Measurements from ENCODE around the gene MRPS27. TPM values are rescaled to one million over a fixed set of nuclear protein-coding genes. Genes with fewer than 3 reads are reported as not detected.
A peak's percentile ranks its signal among the peaks of the same experiment; 100 is the strongest.

Gene MRPS27
- total RNA-seq, 4 donors from 2014 or later = 45.9 to 214 (median 68.6) TPM

DNA sequence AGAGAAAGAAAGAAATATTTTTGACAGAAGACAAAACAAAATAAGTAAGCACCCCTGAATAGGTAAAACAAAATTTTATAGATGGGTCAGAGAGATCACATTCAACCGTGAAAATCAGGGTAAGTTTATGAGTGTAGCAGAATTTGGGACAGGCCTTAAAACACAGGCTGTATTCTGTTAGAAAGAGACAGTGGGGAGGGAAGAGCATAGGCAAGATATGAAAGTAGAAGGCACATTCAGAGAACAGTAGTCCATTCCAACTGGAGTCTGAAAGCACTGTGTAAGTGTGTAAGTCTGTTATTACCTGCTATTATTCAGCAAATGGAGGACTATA lies 38.6 kb downstream of the MRPS27 start:
- Histone ChIP-seq H3K27me3 (no peaks in the 10 kb centered on the region), H3K27ac (peak overlapping the region; percentile 76 to 90), H3K4me3 (no peak overlapping the region), H3K4me1 (peaks cover 0 to 8% of the 10 kb centered on the region in 2 donors), H3K9me3 (no peaks in the 10 kb centered on the region), H3K36me3 (no peaks in the 10 kb centered on the region)
- DNase-seq = no peak
- no peak for TF ChIP-seq POLR2A (IDR thresholded peaks at IDR 0.05)
- TF ChIP-seq, protein P1, sequence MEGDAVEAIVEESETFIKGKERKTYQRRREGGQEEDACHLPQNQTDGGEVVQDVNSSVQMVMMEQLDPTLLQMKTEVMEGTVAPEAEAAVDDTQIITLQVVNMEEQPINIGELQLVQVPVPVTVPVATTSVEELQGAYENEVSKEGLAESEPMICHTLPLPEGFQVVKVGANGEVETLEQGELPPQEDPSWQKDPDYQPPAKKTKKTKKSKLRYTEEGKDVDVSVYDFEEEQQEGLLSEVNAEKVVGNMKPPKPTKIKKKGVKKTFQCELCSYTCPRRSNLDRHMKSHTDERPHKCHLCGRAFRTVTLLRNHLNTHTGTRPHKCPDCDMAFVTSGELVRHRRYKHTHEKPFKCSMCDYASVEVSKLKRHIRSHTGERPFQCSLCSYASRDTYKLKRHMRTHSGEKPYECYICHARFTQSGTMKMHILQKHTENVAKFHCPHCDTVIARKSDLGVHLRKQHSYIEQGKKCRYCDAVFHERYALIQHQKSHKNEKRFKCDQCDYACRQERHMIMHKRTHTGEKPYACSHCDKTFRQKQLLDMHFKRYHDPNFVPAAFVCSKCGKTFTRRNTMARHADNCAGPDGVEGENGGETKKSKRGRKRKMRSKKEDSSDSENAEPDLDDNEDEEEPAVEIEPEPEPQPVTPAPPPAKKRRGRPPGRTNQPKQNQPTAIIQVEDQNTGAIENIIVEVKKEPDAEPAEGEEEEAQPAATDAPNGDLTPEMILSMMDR (IDR thresholded peaks at IDR 0.05) = no peak
- intact Hi-C loops (cut with DNase I; ENCODE audit: low total_unique reads) = loop anchor here (10.0 kb wide), 1 partner anchor 137 kb away; no protein-coding TSS in a partner anchor

DNA sequence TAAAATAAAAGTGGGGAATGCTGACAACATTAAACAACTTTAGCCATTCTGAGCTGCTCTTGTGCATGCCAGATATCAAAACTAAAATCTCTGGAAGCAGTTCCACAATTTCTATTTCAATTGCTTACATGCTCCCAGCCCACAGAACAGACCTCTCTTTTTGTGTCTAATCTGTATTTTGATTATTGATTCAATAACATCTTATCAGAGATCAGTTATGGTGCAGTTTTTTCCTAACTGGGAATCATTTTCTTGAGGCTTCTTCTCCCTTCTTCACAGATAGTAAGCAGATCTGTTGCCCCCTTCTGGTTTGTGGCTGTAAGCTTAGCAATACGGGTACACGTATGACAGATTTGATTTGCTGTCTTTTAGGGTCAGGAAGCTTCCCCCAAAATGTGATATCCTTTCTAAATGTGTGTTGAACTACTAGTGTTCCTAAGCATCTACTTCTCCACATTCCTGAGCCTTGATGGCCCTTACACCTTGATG lies 39.4 kb downstream of the MRPS27 start:
- no peaks in the 10 kb centered on the region for H3K9me3 ChIP-seq
- H3K27ac ChIP-seq = peak overlapping the region; percentile 76 to 90
- H3K4me1 ChIP-seq = peaks cover 0 to 8% of the 10 kb centered on the region in 2 donors
- no peak overlapping the region for H3K4me3 ChIP-seq
- no peaks in the 10 kb centered on the region for H3K36me3 ChIP-seq
- H3K27me3 ChIP-seq = no peaks in the 10 kb centered on the region
- no peak for TF ChIP-seq POLR2A (IDR thresholded peaks at IDR 0.05)
- TF ChIP-seq, protein P1 (IDR thresholded peaks at IDR 0.05) = peak; percentile 30 to 44 (median 40)
- intact Hi-C loops (cut with DNase I; ENCODE audit: low total_unique reads) = loop anchor here (10.0 kb wide), 1 partner anchor 136 kb away; no protein-coding TSS in a partner anchor
- peak in 1 of 2 donors; percentile 34 for DNase-seq

DNA sequence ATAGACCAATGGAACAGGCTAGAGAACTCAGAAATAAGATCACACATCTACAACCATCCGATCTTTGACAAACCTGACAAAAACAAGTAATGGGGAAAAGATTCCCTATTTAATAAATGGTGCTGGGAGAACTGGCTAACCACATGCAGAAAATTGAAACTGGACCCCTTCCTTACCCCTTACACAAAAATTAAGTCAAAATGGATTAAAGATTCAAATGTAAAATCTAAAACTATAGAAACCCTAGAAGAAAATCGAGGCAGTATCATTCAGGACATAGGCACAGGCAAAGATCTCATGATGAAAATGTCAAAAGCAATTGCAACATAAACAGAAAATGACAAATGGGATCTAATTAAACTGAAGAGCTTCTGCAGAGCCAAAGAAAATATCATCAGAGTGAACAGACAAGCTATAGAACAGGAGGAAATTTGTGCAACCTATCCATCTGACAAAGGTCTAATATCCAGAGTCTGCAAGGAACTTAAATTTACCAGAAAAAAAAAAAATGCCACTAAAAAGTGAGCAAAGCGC lies 43.8 kb downstream of the MRPS27 start:
- Histone ChIP-seq H3K27ac (peak overlapping the region in 1 of 2 donors; percentile 90), H3K4me1 (peaks cover 0 to 8% of the 10 kb centered on the region in 2 donors), H3K36me3 (no peaks in the 10 kb centered on the region), H3K9me3 (no peaks in the 10 kb centered on the region), H3K27me3 (no peaks in the 10 kb centered on the region), H3K4me3 (no peak overlapping the region)
- intact Hi-C loops (cut with DNase I; ENCODE audit: low total_unique reads) = no loop called here
- TF ChIP-seq, protein P1 (IDR thresholded peaks at IDR 0.05) = no peak
- no peak for TF ChIP-seq POLR2A (IDR thresholded peaks at IDR 0.05)
- no peak for DNase-seq

DNA sequence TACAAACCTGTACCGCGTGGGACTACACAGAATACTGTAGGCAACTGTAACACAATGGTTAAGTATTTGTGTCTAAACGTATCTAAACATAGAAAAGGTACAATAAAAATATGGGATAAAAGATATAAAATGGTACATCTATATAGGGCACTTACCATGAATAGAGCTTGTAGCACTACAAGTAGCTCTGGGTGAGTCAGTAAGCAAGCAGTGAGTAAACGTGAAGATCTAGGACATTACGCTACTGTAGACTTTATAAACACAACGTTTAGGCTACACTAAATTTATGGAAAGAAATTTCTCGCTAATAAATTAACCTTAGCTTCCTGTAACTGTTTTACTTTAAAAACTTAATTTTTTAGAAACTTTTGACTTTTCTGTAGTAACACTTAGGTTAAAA lies 46.5 kb downstream of the MRPS27 start:
- TF ChIP-seq, protein P1 (IDR thresholded peaks at IDR 0.05) = no peak
- TF ChIP-seq POLR2A (IDR thresholded peaks at IDR 0.05) = no peak
- DNase-seq = no peak
- H3K4me3 ChIP-seq = no peak overlapping the region
- H3K9me3 ChIP-seq = no peaks in the 10 kb centered on the region
- no peak overlapping the region for H3K27ac ChIP-seq
- intact Hi-C loops (cut with DNase I; ENCODE audit: low total_unique reads) = no loop called here
- no peaks in the 10 kb centered on the region for H3K36me3 ChIP-seq
- no peaks in the 10 kb centered on the region for H3K27me3 ChIP-seq
- H3K4me1 ChIP-seq = no peaks in the 10 kb centered on the region

- Histone ChIP-seq H3K27me3 (no peaks in the 10 kb centered on the region), H3K27ac (peak overlapping the region; percentile 46 to 70), H3K36me3 (no peaks in the 10 kb centered on the region), H3K9me3 (no peaks in the 10 kb centered on the region), H3K4me3 (no peak overlapping the region), H3K4me1 (no peaks in the 10 kb centered on the region)
- no peak for DNase-seq
- TF ChIP-seq POLR2A (IDR thresholded peaks at IDR 0.05) = no peak
- TF ChIP-seq, protein P1 (IDR thresholded peaks at IDR 0.05) = no peak
- intact Hi-C loops (cut with DNase I; ENCODE audit: low total_unique reads) = no loop called here
These were observed 47.6 kb downstream of the MRPS27 start for GRCh38 chr5:72272398-72272797.
